ENCODE results near the gene GDPD5. TPM values are rescaled to one million over a fixed set of nuclear protein-coding genes. Genes with fewer than 3 reads are reported as not detected.

GDPD5 gene
- total RNA-seq, 2 experiments from 2014 or later = 13.3 to 13.5 TPM

DNA sequence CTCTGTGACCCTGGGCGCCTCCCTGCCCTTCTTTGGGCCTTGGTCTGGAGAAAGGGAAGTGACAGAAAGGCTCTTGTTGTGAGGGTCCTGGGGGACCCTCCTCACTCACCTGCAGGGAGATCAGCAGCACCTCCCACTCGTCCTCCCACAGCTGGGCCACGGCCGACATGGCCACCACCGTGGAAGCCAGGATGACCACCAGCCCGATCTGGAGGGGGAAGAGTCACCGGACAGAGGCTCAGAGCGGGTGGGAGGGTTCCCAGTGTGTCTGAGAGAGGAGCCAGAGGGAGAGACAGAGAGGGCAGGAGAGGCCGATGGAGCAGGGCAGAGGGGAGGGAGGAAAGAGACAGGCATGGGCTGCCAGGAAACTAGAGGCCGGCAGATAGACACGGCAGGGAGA lies 76.0 kb downstream of the GDPD5 start:
- intact Hi-C loops (cut with micrococcal nuclease) = loop anchor here (5.0 kb wide), 1 partner anchor 128 kb away; no protein-coding TSS in a partner anchor
- H3K4me3 Mint-ChIP-seq = no peak overlapping the region
- no peak for DNase-seq
- no peaks in the 10 kb centered on the region for H3K36me3 Mint-ChIP-seq (ENCODE audit: low read depth)
- no peaks in the 10 kb centered on the region for H3K27me3 Mint-ChIP-seq (ENCODE audit: low read depth)
- no peaks in the 10 kb centered on the region for H3K9me3 Mint-ChIP-seq
- CTCF ChIA-PET = interaction anchor here (1.1 to 2.0 kb wide), 3 partner anchors 13 to 83 kb away, joined by 3 to 6 read pairs (median 4); no protein-coding TSS in a partner anchor
- H3K27ac Mint-ChIP-seq = no peak overlapping the region
- H3K4me1 Mint-ChIP-seq (ENCODE audit: low read depth) = no peaks in the 10 kb centered on the region

DNA sequence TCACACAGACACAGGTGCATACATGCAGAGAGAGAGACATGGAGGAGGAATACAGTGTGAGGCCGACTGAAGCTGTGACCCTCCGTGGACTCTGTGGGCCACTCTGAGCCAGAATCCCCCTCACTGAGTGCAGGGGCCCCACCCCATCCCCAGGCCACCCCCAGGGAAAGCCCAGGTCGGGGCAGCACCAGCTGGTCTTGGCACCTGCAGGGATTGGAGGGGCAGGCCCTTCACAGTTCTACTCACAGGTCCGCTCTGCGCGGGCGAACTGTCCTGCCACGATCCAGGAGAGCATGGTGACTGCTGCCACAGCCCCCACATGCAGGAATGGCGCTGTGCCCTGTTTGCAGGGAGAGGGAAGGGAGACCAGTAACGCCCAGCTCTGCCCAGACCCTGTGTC lies 76.5 kb downstream of the GDPD5 start:
- H3K36me3 Mint-ChIP-seq (ENCODE audit: low read depth) = no peaks in the 10 kb centered on the region
- H3K4me1 Mint-ChIP-seq (ENCODE audit: low read depth) = no peaks in the 10 kb centered on the region
- no peak overlapping the region for H3K4me3 Mint-ChIP-seq
- DNase-seq = no peak
- no peak overlapping the region for H3K27ac Mint-ChIP-seq
- H3K9me3 Mint-ChIP-seq = no peaks in the 10 kb centered on the region
- intact Hi-C loops (cut with micrococcal nuclease) = loop anchor here (5.0 kb wide), 1 partner anchor 128 kb away; no protein-coding TSS in a partner anchor
- CTCF ChIA-PET = interaction anchor here (0.6 to 2.0 kb wide), 5 partner anchors 10 to 83 kb away, joined by 3 to 6 read pairs (median 3); no protein-coding TSS in a partner anchor
- no peaks in the 10 kb centered on the region for H3K27me3 Mint-ChIP-seq (ENCODE audit: low read depth)

DNA sequence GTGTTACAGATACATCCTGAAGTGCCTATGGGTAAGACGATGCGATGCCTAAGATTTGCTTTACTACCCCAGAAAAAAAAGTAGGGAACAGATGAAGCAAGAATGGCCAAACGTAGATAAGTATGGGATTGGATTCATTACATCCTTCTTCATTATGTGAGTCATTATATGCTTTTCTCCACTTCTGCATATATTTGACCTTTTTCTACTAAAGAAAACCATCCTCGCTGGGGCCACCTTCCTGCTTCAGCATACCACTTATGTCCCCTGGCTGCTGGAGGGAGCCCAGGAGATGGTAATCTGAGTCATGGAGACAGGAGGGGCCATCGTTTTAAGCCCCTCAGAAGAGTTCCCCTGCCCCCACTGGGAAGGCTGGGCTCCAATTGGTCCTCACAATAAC lies 78.3 kb downstream of the GDPD5 start:
- no peaks in the 10 kb centered on the region for H3K36me3 Mint-ChIP-seq (ENCODE audit: low read depth)
- DNase-seq = no peak
- no peaks in the 10 kb centered on the region for H3K27me3 Mint-ChIP-seq (ENCODE audit: low read depth)
- intact Hi-C loops (cut with micrococcal nuclease) = loop anchor here (5.0 kb wide), 1 partner anchor 130 kb away; no protein-coding TSS in a partner anchor
- H3K27ac Mint-ChIP-seq = no peak overlapping the region
- no peaks in the 10 kb centered on the region for H3K9me3 Mint-ChIP-seq
- no peak overlapping the region for H3K4me3 Mint-ChIP-seq
- H3K4me1 Mint-ChIP-seq (ENCODE audit: low read depth) = no peaks in the 10 kb centered on the region
- CTCF ChIA-PET = interaction anchor here (2.8 to 5.8 kb wide), 2 partner anchors 28 to 83 kb away, joined by 11 to 153 read pairs; no protein-coding TSS in a partner anchor

DNA sequence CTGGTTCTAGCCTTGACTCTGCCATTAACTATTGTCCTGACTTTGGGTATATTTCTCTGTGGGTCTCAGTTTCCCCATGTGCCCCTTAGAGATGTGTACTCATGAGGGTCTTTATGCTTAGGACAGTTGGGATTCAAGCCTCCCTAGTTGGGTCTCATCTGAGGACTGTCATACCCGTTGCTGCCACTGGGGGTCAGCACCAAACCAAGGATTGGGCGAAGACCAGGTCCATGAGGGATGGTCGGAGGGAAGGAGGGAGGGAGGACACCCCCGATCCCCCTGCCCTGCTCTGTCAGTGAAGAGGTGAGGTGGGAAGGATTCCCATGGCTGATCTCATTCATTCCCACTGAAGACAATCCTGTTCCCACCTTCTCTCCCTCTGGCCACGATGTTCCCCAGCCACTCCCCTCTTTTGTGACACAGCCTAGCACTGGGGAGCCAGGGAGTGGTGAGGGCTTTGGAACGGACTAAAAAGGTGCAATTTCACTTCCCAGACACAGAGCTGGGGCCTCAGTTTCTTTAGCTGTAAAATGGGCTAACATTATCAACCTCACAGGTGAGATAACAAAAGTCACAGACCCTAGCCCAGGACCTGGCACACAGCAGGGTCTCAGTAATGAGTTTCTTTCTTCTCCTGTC lies 80.3 kb downstream of the GDPD5 start:
- Mint-ChIP-seq H3K4me3 (no peak overlapping the region), H3K4me1 (ENCODE audit: low read depth) (no peaks in the 10 kb centered on the region), H3K27me3 (ENCODE audit: low read depth) (no peaks in the 10 kb centered on the region), H3K36me3 (ENCODE audit: low read depth) (no peaks in the 10 kb centered on the region), H3K27ac (no peak overlapping the region), H3K9me3 (no peaks in the 10 kb centered on the region)
- DNase-seq = peak; percentile 82
- intact Hi-C loops (cut with micrococcal nuclease) = loop anchor here (1.0 to 5.0 kb wide), 4 partner anchors 81 to 261 kb away; no protein-coding TSS in a partner anchor
- CTCF ChIA-PET = interaction anchor here (0.7 to 5.8 kb wide), 28 partner anchors 8 to 169 kb away, joined by 3 to 153 read pairs (median 6); partner anchors contain the start of gene GDPD5

DNA sequence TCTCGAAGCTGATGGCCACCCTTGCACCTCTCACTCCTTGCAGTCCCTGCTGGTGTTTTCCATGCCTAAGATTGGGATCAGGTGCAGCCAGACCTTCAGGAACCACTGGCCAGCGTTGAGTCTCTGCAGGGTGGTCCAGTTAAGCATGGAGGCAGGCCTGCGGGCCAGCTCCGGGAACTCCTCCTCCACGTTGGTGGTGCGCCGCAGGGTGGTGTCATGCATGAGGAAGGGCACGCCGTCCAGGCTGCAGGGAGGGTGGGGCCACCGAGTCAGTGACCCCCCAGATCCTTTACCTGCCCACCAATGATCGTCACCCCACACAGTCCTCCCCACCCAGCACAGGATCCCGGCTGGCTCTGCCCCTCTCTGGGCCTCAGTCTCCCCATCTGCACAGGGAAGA lies 82.7 kb downstream of the GDPD5 start:
- Mint-ChIP-seq H3K4me3 (no peak overlapping the region), H3K27ac (no peak overlapping the region), H3K4me1 (ENCODE audit: low read depth) (no peaks in the 10 kb centered on the region), H3K36me3 (ENCODE audit: low read depth) (no peaks in the 10 kb centered on the region), H3K9me3 (no peaks in the 10 kb centered on the region), H3K27me3 (ENCODE audit: low read depth) (no peaks in the 10 kb centered on the region)
- DNase-seq = no peak
- intact Hi-C loops (cut with micrococcal nuclease) = no loop called here
- CTCF ChIA-PET = interaction anchor here (2.3 to 5.8 kb wide), 2 partner anchors 80 to 88 kb away, joined by 10 to 153 read pairs; no protein-coding TSS in a partner anchor

DNA sequence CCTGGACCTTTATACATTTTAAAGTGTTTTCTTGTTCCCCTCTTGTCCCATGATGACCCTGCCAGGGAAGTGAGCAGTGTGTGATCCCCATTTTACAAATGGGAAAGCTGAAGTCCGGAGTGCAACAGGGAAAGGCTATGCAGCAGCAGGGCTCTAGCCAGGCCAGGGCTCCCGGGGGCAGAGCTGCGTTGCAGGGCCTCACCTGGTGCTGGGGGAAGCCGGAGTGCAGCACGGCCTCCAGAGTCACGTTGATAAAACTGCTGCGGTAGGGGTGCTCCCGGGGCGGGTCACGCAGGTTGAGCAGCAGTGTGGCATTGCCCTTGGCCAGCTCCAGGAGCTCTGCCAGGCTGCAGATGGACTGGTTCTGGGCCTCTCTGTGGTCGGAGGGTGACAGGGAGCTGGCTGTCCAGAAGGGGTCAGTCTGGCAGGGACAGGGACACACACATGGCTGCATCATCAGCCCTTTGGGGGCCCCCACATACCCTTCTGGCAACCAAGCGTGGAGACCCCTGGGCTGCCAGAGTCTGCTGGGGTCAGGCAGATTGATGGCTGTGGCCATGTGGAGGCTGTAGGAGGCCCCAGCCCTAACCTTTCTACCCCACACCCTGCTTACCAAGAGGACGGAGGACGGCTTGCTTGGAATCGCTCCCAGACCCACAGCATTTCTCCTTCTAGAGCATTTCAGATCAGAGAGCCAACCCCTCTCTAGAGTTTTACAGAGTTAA lies 83.4 kb downstream of the GDPD5 start:
- Mint-ChIP-seq H3K9me3 (no peaks in the 10 kb centered on the region), H3K4me1 (ENCODE audit: low read depth) (no peaks in the 10 kb centered on the region), H3K27me3 (ENCODE audit: low read depth) (no peaks in the 10 kb centered on the region), H3K36me3 (ENCODE audit: low read depth) (no peaks in the 10 kb centered on the region), H3K27ac (no peak overlapping the region), H3K4me3 (no peak overlapping the region)
- DNase-seq = no peak
- CTCF ChIA-PET = interaction anchor here (5.8 kb wide), 1 partner anchor 89 kb away, joined by 153 read pairs; no protein-coding TSS in a partner anchor
- intact Hi-C loops (cut with micrococcal nuclease) = no loop called here

DNA sequence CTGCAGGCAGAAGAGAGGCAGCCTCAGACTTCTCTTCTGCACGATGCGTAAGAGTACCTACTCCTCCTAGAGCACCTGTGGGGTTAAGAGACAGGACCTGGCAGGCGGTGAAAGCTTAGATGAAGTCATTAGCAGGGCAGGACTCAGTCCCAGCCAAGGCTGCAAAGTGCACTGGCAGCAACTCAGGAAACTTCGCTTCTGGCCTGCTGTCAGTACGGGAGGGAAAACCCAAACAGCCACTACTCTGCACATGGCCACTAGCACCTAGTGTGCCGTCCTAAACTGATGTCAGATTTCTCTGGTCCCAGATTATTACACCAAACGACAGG lies 84.0 kb downstream of the GDPD5 start:
- no peak for DNase-seq
- Mint-ChIP-seq H3K27ac (no peak overlapping the region), H3K27me3 (ENCODE audit: low read depth) (no peaks in the 10 kb centered on the region), H3K4me1 (ENCODE audit: low read depth) (no peaks in the 10 kb centered on the region), H3K36me3 (ENCODE audit: low read depth) (no peaks in the 10 kb centered on the region), H3K4me3 (no peak overlapping the region), H3K9me3 (no peaks in the 10 kb centered on the region)
- CTCF ChIA-PET = interaction anchor here (1.4 to 5.8 kb wide), 2 partner anchors 9 to 89 kb away, joined by 4 to 153 read pairs; no protein-coding TSS in a partner anchor
- intact Hi-C loops (cut with micrococcal nuclease) = no loop called here

DNA sequence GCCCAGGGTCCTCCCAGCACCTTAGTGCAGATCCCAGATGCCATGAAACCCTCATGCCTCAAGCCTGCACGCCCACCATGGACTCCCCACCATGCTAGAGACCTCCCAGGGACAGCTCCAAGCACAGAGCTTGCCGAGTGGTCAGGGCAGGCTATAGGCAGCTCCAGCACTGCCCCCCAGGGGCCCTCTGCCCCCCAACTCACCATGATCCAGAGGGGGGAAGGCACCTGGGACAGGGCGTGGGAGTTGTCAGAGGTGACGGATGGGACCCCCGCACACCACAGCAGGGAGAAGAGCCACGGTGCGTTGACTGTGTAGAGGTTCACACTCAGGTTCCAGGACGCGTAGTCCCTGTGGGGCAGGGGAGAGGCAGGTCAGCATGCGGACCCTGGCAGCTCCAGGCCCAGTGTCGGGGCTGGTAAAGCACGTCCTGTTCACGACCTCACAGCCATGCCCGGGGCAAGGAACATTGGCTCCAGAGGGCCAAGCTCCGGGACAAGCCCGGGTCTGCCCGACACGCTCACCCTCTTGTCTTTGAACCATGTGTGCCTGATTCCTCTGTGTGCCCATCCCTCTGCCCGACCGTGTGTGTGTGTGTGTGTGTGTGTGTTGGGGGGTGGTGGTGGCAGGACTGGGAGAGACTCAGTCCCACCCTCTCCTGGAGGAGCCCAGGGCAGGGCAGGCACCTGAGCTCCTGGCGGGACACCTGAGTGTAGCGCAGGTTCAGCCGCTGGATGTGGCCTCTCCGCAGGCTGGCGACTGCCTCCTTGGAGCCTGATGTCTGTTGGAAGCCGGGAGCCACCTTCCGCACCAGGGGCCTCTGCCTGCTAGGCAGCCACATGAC lies 84.6 kb downstream of the GDPD5 start:
- Mint-ChIP-seq H3K36me3 (ENCODE audit: low read depth) (no peaks in the 10 kb centered on the region), H3K4me3 (no peak overlapping the region), H3K9me3 (no peaks in the 10 kb centered on the region), H3K27me3 (ENCODE audit: low read depth) (no peaks in the 10 kb centered on the region), H3K4me1 (ENCODE audit: low read depth) (no peaks in the 10 kb centered on the region), H3K27ac (no peak overlapping the region)
- no peak for DNase-seq
- intact Hi-C loops (cut with micrococcal nuclease) = no loop called here
- CTCF ChIA-PET = interaction anchor here (0.6 to 5.8 kb wide), 6 partner anchors 10 to 108 kb away, joined by 3 to 153 read pairs (median 4); no protein-coding TSS in a partner anchor

DNA sequence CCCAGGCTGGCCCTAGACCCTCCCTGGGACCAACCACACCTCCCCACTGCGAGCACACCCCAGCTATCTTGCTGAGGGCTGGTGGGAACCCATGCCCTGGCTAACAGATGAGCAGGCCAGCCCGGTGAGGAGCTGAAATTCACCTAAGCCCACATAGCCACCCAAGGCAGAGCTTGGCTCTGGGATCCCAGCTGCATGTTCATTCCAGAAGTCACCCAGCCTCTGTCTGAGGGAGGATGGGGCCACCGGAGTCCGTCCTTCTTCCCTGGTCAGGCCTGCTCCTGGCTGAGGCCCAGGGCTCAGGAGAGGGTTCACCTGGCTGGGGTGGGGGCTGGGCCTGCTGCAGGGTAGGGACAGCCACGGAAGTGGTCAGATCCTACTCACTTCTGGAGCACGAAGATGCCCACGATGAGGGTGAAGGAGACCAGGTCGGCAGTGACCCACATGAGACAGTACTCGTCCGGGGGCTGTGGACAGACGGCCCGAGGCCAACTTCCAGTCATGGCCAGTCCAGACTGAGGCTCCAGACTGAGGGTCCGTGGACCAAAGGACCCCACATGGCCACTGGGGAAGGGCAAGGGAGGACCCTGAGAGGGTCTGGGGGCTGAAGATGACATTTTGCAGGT lies 86.1 kb downstream of the GDPD5 start:
- H3K4me3 Mint-ChIP-seq = no peak overlapping the region
- no peaks in the 10 kb centered on the region for H3K9me3 Mint-ChIP-seq
- CTCF ChIA-PET = interaction anchor here (1.2 to 1.6 kb wide), 2 partner anchors 50 to 95 kb away, joined by 5 read pairs; no protein-coding TSS in a partner anchor
- DNase-seq = no peak
- no peak overlapping the region for H3K27ac Mint-ChIP-seq
- no peaks in the 10 kb centered on the region for H3K36me3 Mint-ChIP-seq (ENCODE audit: low read depth)
- intact Hi-C loops (cut with micrococcal nuclease) = no loop called here
- H3K4me1 Mint-ChIP-seq (ENCODE audit: low read depth) = no peaks in the 10 kb centered on the region
- H3K27me3 Mint-ChIP-seq (ENCODE audit: low read depth) = no peaks in the 10 kb centered on the region

DNA sequence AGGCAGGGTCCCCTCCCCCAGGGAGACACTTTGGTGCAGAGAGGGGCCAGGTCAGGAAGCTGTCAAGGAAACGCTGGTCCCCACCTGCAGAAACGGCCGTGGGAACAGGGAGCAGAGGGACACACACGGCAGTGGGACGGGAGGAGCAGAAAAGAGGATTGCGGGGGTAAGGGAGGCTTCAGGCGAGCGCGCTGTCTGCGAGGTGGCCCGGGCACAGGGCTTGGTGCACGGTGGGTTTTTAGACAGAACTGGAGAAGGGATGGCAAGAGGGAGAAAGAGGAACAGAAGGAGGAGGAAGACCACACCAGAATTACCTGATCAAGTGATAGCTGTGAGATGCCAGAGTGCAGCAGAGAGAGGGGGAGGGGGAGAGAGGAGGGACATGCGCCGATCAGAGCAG lies 86.7 kb downstream of the GDPD5 start:
- H3K9me3 Mint-ChIP-seq = no peaks in the 10 kb centered on the region
- DNase-seq = no peak
- CTCF ChIA-PET = no interaction called here
- H3K27me3 Mint-ChIP-seq (ENCODE audit: low read depth) = no peaks in the 10 kb centered on the region
- intact Hi-C loops (cut with micrococcal nuclease) = no loop called here
- no peaks in the 10 kb centered on the region for H3K36me3 Mint-ChIP-seq (ENCODE audit: low read depth)
- no peak overlapping the region for H3K4me3 Mint-ChIP-seq
- no peak overlapping the region for H3K27ac Mint-ChIP-seq
- H3K4me1 Mint-ChIP-seq (ENCODE audit: low read depth) = no peaks in the 10 kb centered on the region

DNA sequence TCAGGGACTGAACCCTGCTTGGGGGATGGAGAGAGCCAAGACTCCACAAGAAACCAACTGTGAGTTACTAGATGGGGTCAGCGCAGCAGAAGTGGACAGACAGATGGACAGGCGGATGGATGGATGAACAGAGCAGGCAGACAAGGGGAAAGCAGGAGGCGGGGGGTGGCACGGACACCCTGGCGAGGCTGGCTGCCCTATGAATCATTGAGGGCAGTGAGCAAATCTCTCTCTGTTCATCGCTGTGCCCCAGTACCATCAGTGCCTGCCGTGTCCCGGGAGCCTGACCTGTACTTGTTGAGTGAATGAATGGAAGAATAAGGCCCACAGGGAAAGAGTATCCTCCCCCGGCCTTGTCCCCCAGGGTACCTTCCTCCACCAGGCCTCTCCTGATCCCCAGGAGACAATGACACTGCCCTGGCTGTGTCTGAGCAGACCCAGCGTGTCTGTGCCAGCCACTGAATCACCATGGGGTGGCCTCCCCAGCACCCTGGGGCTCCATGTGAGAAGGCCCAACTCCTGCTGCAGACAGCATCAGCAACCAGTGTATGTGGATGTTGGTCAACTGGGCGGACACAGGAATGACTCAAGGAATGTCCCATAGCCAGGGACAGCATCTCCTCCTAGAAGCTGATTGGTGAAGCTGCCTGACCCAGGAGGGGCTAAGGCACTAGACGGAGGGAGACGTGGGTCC lies 87.6 kb downstream of the GDPD5 start:
- H3K4me1 Mint-ChIP-seq (ENCODE audit: low read depth) = no peaks in the 10 kb centered on the region
- no peak for DNase-seq
- CTCF ChIA-PET = no interaction called here
- no peaks in the 10 kb centered on the region for H3K36me3 Mint-ChIP-seq (ENCODE audit: low read depth)
- no peak overlapping the region for H3K4me3 Mint-ChIP-seq
- no peak overlapping the region for H3K27ac Mint-ChIP-seq
- peaks cover 4% of the 10 kb centered on the region for H3K27me3 Mint-ChIP-seq (ENCODE audit: low read depth)
- intact Hi-C loops (cut with micrococcal nuclease) = no loop called here
- no peaks in the 10 kb centered on the region for H3K9me3 Mint-ChIP-seq

Measured in activated naive CD4-positive, alpha-beta T cell treated with anti-CD3 and anti-CD28 coated beads for 36 hours (primary cell).